NCI-H2196 treated with DMSO at 0.1 percent for 48 hours (cell line): ENCODE data around the gene C2CD2.

ENCODE experiments used
- DNase-seq: peaks from one replicate; lab custom pipeline; 2025; ENCODE audit not compliant: unreplicated experiment; lab: John Stamatoyannopoulos, UW

Gene C2CD2

GRCh38 chr21:41848958-41849580 lies 104.7 kb downstream of the C2CD2 start:
- DNase-seq = no peak

- no peak for DNase-seq
Measured at GRCh38 chr21:41848533-41848932, 105.3 kb downstream of the C2CD2 start.

GRCh38 chr21:41847066-41847804 lies 106.6 kb downstream of the C2CD2 start:
- no peak for DNase-seq

- DNase-seq = no peak
Measured at GRCh38 chr21:41846536-41846935, 107.3 kb downstream of the C2CD2 start.

GRCh38 chr21:41846033-41846317 lies 107.8 kb downstream of the C2CD2 start:
- DNase-seq = no peak

- DNase-seq = no peak
Measured at GRCh38 chr21:41845310-41846032, 108.3 kb downstream of the C2CD2 start.

GRCh38 chr21:41843584-41843983 lies 110.2 kb downstream of the C2CD2 start:
- no peak for DNase-seq

GRCh38 chr21:41840880-41841279 lies 112.9 kb downstream of the C2CD2 start:
- no peak for DNase-seq

- no peak for DNase-seq
Measured at GRCh38 chr21:41839387-41840000, 114.3 kb downstream of the C2CD2 start.

GRCh38 chr21:41837756-41838297 lies 116.0 kb downstream of the C2CD2 start:
- no peak for DNase-seq

- DNase-seq = no peak
Measured at GRCh38 chr21:41836166-41837015, 117.4 kb downstream of the C2CD2 start.

- no peak for DNase-seq
Measured at GRCh38 chr21:41835711-41836154, 118.1 kb downstream of the C2CD2 start.
